HL-60/S4 treated with phorbol 12-myristate 13-acetate at 8.2 ng/mL for 4 days and 3 days (cell line): ENCODE measurements around the gene GOLGA6C.

ENCODE experiments used
- in situ Hi-C: fragments of 300-500 bp; cut with MboI; formaldehyde crosslinking; loops from 2 replicates; pipeline ENCODE4 v1.15.0; 2022; ENCODE audit warnings: low sequenced_read_pairs

The GOLGA6C gene

DNA sequence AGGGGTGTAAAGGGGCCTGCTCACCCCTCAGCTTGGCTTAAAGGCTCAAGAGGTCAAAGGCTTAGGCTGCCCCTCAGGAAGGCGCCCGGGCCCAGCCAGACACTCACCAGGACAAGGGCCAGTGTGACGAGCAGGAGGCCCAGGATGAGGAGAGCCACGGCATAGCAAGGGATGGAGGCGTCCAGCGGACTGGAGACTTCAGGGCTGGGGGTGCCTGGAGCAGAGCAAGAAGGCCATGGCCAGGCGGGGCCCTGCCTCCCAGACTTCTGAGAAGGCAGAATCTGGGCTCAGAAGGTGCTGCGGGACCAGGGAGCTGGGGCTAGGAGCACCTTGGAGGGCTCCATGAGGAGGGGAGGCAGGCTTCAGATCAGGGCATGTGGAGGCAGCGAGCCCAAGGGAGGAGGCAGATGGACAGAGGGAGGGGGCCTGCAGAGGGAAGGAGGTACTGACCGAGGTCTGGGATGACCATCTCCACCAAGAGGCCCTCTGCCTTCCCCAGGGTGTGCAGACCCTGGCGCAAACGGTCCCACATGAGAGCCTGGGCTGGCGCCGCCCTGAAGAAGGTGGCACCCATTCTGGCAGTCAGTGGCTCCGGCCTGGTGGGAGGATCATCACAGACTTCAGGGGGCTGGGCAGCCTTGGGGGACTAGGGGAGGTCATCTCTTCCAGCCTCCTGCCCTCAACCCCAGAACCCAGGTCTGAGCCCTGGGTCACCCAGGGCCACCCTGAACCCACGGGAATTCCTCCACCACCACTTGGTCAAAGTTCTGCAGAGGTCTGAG lies 32.0 kb upstream of the GOLGA6C start:
- in situ Hi-C loops, result loop anchor here (25.0 kb wide), 1 partner anchor 111 kb away; the partner anchor contains the start of genes COMMD4 and NEIL1

DNA sequence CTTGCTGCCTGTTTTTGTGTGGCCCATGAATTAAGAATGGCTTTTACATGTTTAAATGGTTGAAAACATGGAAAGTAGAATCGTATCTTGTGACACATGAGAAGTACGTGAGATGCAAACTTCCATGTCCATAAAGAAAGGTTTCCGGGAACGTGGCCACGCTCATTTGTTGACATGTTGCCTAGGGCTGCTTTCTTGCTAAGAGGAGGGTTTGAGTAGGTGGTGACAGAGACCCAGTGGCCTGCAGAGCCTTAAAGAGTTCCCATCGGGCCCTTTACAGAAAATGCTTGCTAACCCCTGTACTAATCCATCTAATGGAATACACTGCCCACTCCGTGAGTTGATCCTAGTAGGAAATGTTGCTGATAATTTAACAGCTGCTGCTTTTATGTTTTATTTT lies 31.0 kb upstream of the GOLGA6C start:
- in situ Hi-C loops, result loop anchor here (25.0 kb wide), 1 partner anchor 110 kb away; the partner anchor contains the start of genes COMMD4 and NEIL1

GRCh38 chr15:75227663-75228280 lies 30.4 kb upstream of the GOLGA6C start:
- in situ Hi-C loops, result loop anchor here (25.0 kb wide), 1 partner anchor 110 kb away; the partner anchor contains the start of genes COMMD4 and NEIL1

DNA sequence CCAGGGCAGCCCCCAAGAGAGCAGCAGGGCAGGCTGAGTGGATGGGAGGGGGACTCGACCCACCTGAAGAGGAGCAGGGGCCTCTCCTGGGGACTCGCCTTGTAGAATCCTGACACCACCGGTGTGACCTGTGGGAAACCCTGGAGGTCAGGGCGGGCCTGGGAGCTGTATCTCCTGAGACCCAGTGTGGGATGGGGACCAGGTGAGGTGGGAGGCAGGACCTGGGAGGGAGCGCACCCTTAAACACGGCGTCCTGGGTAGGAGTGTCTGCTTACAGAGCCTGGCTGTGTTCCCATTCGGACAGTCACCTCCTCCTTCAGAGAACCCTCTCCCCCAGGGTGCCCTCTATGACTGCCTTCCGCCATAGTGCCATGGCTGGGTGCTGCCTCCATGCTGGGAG lies 29.3 kb upstream of the GOLGA6C start:
- in situ Hi-C loops, result loop anchor here (25.0 kb wide), 1 partner anchor 109 kb away; the partner anchor contains the start of genes COMMD4 and NEIL1

DNA sequence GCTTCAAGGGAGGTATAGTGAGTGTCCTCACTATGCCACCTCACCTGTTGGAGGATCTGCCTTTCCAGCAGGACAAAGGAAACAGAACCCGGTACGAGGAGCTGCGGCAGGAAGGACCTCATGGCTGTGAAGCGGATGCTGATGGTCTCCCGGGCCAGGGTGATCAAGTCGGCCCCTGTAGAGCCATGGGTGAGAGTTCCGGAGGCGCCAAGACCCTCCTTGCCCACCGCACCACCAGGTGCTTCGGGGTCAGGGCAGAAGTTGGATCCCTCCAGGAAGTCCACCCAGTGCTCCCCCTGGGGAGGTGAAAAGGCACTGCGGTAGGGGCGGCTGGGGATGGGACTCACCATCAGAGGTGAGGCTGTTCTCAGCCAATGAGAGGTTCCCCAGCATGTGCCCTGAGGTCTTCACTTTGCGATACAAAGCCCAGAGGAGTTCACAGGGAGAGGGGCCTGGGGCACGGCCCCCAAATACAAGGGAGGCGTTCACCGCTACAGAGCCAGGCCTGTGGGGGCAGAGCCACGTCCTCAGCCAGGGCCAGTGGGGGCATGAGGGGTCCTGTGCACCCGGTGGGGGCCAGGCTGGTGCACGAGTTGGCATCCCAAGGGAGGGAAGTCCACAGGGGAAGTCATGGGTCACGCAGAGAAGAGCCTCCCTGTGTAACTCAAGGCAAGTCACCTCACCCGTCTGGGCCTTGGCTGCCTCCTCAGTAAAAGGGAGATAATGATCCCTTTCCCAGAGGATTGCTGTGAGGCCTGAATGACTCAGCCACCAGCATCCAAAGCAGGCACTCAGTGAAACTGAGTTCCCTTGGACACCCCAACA lies 28.7 kb upstream of the GOLGA6C start:
- in situ Hi-C loops, result loop anchor here (25.0 kb wide), 1 partner anchor 108 kb away; the partner anchor contains the start of genes COMMD4 and NEIL1

DNA sequence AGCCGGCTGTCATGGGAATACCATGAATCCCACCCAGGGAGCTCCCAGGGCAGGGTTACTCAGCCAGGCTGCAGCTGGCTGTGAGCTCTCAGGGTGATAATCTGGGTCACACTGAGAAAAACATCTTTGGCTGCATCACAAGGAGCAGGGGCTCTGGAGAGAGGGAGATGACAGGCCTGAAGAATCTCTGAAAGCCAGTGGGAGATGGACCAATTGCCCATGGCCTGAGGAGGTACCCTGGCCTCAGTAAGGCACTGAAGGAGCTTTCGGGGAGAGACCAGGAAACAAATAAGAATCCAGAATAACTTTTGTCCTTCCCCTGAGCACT lies 28.2 kb upstream of the GOLGA6C start:
- in situ Hi-C loops, result loop anchor here (25.0 kb wide), 1 partner anchor 107 kb away; the partner anchor contains the start of genes COMMD4 and NEIL1

DNA sequence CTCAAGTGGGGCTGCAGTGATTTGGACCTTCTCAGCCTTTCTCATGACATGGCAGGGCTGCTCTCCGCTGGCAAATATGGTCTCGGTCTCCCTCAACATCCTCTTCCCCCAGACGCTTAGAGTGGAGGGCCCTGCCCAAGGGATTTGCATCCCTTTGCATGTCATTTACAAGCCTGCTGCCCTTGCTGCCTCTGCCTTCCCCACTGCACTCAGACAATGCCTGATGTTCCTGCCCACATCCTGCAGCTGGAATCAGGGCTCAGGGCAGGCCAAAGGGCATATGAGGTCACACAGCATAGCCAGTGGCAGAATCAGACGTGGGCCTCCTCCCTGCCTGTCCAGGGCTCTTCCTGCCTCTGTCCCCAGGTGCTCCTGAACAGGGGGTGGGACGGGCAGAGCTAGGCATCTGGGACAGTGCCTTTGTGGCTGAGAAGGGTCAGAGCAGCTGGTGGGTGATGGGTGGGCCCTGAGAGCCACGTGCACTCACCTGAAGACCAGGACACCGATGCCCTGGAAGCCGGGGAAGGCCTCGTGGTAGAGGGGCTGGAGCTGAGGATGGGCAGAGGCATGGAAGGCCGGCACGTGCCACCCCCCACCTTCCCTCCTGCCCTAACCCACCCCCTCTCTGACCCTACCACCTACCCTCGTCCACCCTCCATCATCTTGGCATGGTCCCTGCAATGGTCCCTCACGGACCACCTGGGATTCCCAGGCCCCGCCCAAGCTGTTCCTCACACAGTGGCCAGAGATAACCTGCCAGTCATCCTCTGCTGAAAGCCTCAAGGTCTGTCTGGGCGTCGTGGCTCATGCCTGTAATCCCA lies 27.4 kb upstream of the GOLGA6C start:
- in situ Hi-C loops, result loop anchor here (25.0 kb wide), 1 partner anchor 107 kb away; the partner anchor contains the start of genes COMMD4 and NEIL1

DNA sequence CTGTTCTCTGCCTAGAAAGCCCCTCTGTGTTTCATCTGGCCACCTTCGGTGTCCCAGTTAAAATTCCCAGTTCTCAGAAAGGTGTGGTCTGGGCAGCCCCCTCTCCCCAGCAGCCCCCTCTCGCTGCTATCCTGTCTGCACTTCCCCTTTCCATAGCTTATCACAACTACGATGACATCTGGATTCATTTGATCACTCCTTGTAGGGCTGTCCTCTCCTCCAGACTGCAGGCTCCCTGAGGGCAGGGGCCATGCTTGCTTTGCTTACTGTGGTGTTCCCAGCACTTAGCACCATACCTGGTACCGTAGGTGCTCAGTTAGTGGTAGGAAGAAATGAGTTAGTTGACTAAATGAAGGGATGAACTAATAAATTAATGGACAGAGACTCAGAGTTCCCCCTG lies 26.3 kb upstream of the GOLGA6C start:
- in situ Hi-C loops, result loop anchor here (25.0 kb wide), 1 partner anchor 105 kb away; the partner anchor contains the start of genes COMMD4 and NEIL1

DNA sequence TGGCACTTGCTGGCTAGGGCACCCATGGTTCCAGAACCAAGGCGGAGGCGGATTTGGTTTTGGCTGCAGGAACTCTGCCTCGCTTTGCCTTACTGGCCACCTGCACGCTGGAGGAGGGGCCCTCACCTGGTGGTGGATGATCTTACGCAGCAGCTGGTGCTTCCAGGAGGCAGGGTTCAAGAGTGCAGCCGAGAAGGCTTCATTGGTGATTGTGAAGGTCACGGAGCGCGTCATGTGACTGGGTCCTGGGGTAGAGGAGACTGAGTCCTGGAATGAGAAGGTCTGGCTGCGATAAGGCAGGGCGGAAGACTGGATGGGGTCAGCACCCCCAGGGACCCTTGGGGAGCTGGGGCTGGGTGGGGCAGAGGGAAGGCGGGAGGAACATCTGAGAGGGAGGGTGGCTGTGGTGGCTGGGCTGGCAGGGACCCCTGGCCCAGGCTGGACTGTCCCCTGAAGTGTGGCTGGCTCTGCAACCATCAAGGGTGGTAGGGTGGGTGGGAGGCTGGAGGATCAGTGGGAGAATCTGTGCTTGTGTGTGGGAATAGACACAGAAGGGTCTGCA lies 25.8 kb upstream of the GOLGA6C start:
- in situ Hi-C loops, result loop anchor here (25.0 kb wide), 1 partner anchor 105 kb away; the partner anchor contains the start of genes COMMD4 and NEIL1

- in situ Hi-C loops, result loop anchor here (25.0 kb wide), 1 partner anchor 104 kb away; the partner anchor contains the start of genes COMMD4 and NEIL1
These were observed 25.2 kb upstream of the GOLGA6C start for GRCh38 chr15:75232826-75233503.

DNA sequence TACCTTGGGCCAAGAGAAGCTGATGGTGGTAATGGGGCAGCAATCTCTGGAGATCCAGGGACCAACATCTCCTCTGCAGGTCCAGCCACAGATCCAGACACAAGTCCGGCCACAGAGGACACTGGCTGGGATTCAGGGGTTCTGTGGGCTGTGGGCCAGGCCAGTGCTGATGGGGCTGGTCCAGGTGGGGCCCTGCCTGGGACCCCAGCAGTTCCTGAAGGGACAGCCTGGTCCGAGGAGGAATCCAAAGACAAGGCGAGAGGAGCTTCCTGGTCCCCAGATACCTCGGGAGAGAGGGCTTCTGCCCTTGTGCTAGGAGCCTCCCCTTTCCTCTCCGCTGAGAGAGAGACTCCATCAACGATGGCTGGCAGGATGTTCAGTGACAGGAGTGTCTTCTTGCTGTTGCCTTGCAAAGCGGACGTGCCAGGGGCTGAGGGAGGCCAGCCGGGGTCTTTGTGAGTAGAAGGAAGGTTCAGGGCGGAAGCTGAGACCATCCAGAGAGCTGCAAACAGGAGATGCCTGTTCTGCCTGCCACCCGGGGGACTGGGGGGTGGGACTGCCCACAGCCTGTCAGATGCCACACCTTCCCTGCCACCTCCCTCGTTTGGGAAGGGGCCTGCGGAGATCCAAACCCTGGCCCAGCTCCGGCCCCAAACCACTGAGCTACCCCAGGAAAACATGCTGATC lies 24.5 kb upstream of the GOLGA6C start:
- in situ Hi-C loops, result loop anchor here (25.0 kb wide), 1 partner anchor 104 kb away; the partner anchor contains the start of genes COMMD4 and NEIL1

- in situ Hi-C loops, result loop anchor here (25.0 kb wide), 1 partner anchor 103 kb away; the partner anchor contains the start of genes COMMD4 and NEIL1
These were observed 23.8 kb upstream of the GOLGA6C start for GRCh38 chr15:75234191-75234810.

- in situ Hi-C loops, result loop anchor here (25.0 kb wide), 1 partner anchor 102 kb away; the partner anchor contains the start of genes COMMD4 and NEIL1
These were observed 23.0 kb upstream of the GOLGA6C start for GRCh38 chr15:75235051-75235673.

GRCh38 chr15:75235760-75236729 lies 22.1 kb upstream of the GOLGA6C start:
- in situ Hi-C loops, result loop anchor here (25.0 kb wide), 1 partner anchor 101 kb away; the partner anchor contains the start of genes COMMD4 and NEIL1

- in situ Hi-C loops, result loop anchor here (25.0 kb wide), 1 partner anchor 100 kb away; the partner anchor contains the start of genes COMMD4 and NEIL1
These were observed 20.7 kb upstream of the GOLGA6C start for GRCh38 chr15:75237316-75237982.
